Testis (tissue), 2 donors: Measurements from ENCODE around the gene ZFR.

Experiments used
- POLR2A ChIP-seq: fragments of 450-650 bp; IDR thresholded peaks from one replicate; pipeline ENCODE4 v1.6.1; 2017; ENCODE audit warnings: antibody characterized with exemption, mild to moderate bottlenecking, moderate library complexity
- TF ChIP-seq, protein P1 (sequence below), 3 experiments: fragments of 450-650 bp in 2 of 3; fragments of 200-600 bp in 1 of 3; sonication (generic) in 1 of 3; IDR thresholded peaks; one replicate each; pipeline ENCODE4 v1.5.1; 2016 to 2019; ENCODE audit warnings: antibody characterized with exemption in 3 of 3, mild to moderate bottlenecking in 2 of 3, moderate library complexity in 1 of 3

DNA sequence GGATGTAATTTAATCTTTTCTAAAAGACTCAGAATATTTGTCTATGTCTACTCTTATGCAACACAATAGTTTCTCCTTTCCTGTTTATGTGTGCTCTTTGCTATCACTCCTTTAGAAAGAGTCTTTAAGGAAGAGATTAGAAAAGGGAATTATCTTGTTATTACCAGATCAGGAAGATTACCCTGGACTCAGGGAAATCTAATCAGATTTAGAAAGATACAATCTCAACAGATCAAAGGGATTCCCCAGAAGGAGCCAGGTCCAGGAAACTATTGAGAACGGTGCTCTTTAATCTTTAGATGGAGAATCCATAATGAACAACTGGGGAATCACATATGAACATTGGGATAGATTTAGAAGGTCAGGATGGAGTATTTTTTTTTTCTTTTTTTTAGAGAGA lies 32.4 kb upstream of the ZFR start:
- TF ChIP-seq, protein P1, sequence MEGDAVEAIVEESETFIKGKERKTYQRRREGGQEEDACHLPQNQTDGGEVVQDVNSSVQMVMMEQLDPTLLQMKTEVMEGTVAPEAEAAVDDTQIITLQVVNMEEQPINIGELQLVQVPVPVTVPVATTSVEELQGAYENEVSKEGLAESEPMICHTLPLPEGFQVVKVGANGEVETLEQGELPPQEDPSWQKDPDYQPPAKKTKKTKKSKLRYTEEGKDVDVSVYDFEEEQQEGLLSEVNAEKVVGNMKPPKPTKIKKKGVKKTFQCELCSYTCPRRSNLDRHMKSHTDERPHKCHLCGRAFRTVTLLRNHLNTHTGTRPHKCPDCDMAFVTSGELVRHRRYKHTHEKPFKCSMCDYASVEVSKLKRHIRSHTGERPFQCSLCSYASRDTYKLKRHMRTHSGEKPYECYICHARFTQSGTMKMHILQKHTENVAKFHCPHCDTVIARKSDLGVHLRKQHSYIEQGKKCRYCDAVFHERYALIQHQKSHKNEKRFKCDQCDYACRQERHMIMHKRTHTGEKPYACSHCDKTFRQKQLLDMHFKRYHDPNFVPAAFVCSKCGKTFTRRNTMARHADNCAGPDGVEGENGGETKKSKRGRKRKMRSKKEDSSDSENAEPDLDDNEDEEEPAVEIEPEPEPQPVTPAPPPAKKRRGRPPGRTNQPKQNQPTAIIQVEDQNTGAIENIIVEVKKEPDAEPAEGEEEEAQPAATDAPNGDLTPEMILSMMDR (IDR thresholded peaks at IDR 0.05): no peak
- TF ChIP-seq POLR2A: no peak
